Activated CD4-positive, alpha-beta T cell treated with anti-CD3 and anti-CD28 coated beads, Interleukin-10, Interleukin-2, amounts not matched to agents 100 ng/mL and 50 ng/mL, durations not matched to agents 16 hours and 8 hours (primary cell): ENCODE measurements around the gene TLCD3B.
"Not testable (repeated sequence)": the region's sequence is repeated elsewhere in the genome, so short reads cannot be mapped to it uniquely, and the experiment has no call there.

Source experiments
- DNase-seq: peaks from one replicate; pipeline ENCODE4 v3.0.0-alpha.2; 2020

The TLCD3B gene

GRCh38 chr16:30025156-30025555, 5.9 kb downstream of the TLCD3B start:
- DNase-seq = no peak

DNA sequence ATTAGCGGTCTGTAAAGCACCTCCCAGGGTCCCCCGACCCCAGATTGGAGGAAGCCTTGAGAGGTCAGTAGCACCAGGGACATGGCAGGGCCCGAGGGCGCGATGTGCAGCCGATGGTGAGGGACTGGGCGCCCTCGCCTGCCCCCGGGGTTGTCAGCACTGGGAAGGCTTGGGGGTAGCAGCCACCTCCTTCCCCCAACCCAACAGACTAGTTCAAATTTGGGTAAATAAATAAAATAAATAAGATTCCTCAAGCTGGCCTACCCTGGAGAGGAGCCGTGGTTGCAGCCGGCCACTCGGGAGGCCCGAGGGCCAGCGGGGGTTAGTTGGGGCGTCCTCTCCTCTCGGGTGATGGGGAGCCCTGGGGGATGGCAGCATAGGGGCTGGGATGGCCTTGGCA, 6.6 kb downstream of the TLCD3B start:
- DNase-seq = no peak

GRCh38 chr16:30023586-30023985, 7.5 kb downstream of the TLCD3B start:
- no peak for DNase-seq

GRCh38 chr16:30022887-30023286, 8.2 kb downstream of the TLCD3B start, which contains the start of gene C16orf92:
Gene C16orf92 (plus strand): TSS chr16:30023198. CDS start chr16:30023341, 143 bp downstream.
- DNase-seq = no peak

GRCh38 chr16:30018731-30019158, 12.3 kb downstream of the TLCD3B start:
- no peak for DNase-seq

DNA sequence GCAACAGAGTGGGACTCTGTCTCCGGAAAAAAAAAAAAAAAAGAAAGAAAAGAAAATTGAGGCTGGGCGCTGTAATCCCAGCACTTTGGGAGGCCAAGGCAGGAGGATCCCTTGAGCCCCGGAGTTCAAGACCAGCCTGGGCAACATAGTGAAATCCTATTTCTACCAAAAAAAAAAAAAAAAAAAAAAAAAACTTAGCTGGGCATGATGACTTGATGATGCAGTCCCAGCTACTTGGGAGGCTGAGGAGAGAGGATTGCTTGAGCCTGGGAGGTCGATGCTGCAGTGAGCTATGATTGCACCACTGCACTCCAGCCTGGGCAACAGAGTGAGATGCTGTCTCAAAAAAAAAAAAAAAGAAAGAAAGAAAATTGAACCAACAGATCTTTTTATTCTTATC, 13.1 kb downstream of the TLCD3B start:
- DNase-seq = not testable (repeated sequence)

- DNase-seq = no peak
Observed at GRCh38 chr16:30017277-30017656, 13.8 kb downstream of the TLCD3B start.

DNA sequence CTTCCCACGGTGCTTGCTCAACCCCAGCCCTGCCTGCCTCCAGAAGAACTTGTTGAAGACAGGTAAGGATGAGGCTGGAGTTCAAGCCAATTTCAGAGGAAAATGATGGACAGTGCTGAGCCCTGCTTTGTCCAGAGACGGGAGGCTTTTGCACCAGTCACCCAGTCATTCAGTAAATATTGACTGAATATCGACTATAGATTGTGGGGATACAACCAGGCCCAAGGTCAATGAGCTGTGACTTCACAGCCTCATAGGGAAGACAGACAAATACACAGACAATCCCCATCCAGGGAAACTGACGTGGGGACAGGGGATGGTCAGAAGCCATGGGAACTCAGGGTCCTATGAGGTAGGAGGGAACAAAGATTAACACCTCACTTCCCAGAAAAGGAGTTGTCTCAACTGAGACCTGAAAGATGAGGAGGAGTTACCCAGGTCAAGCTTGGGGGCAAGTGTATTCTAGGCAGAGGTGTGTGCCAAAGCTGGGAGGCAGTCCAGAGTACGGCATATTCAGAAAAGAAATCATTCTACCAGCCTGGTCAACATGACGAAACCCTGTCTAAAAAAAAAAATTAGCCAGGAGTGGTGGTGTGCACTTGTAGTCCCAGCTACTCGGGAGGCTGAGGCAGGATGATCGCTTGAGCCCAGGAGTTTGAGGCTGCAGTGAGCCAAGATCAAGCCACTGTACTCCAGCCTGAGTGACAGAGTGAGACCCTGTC, 14.4 kb downstream of the TLCD3B start:
- no peak for DNase-seq

- not testable (repeated sequence) for DNase-seq
Observed at GRCh38 chr16:30015450-30015849, 15.6 kb downstream of the TLCD3B start.

DNA sequence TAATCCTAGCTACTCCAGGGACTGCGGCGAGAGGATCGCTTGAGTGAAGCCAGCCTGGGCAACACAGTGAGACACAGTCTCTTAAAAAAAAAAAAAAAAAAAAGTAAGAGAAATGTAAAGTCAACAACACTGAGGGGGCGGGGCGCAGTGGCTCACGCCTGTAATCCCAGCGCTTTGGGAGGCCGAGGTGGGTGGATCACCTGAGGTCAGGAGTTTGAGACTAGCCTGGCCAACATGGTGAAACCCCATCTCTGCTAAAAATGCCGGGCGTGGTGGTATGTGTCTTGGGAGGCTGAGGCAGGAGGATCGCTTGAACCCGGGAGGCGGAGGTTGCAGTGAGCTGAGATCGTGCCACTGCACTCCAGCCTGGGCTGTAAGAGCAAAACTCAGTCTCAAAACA, 18.5 kb downstream of the TLCD3B start:
- DNase-seq = not testable (repeated sequence)

GRCh38 chr16:30011714-30012504, 19.2 kb downstream of the TLCD3B start:
- DNase-seq = no peak

DNA sequence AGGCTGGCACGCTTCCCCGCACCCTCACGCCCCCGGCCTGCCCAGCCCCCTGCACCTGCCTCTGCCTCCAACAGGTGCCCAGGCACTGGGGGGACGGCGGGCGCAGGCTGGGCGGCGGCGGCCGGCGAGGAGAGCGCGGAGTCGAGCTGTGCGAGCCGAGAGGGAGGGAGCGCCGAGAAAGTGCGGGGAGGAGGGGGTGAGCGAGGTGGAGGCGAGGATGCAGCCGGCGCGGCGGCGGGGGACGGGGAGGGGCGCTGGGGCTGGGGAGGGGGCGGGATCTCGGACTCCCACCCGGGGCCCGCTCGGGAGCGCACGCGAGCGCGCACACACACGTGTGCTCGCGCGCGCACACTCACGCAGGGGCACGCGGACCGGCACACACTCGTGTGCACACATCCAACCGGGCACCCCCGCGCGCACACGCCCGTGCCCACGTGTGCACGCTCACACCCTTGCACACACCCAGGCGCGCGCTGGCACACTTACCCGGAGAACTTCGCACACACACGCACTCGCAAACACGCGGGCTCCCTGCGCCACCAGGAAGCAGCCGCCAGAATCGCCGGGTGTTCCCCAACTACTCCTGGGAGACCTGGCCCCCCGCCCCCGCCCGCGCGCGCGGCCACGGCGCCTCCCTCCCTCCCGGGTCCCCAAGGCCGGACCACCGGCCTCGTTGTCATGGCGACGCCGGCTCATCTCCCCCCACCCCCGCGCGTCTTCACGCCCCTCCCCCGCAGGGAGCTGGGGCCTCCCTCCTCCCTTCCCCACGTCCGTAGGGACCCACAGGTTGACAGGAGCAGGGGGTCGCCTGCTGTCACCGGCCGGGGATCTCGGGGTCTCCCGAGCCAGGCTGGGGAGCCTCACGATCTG, 20.0 kb downstream of the TLCD3B start, which contains the start of gene DOC2A:
Gene DOC2A (minus strand): TSS at position 184 of the 870 bp plus-strand sequence. CDS start 805 bp downstream, outside the sequence.
- no peak for DNase-seq

- no peak for DNase-seq
Observed at GRCh38 chr16:30009990-30010843, 20.9 kb downstream of the TLCD3B start.

DNA sequence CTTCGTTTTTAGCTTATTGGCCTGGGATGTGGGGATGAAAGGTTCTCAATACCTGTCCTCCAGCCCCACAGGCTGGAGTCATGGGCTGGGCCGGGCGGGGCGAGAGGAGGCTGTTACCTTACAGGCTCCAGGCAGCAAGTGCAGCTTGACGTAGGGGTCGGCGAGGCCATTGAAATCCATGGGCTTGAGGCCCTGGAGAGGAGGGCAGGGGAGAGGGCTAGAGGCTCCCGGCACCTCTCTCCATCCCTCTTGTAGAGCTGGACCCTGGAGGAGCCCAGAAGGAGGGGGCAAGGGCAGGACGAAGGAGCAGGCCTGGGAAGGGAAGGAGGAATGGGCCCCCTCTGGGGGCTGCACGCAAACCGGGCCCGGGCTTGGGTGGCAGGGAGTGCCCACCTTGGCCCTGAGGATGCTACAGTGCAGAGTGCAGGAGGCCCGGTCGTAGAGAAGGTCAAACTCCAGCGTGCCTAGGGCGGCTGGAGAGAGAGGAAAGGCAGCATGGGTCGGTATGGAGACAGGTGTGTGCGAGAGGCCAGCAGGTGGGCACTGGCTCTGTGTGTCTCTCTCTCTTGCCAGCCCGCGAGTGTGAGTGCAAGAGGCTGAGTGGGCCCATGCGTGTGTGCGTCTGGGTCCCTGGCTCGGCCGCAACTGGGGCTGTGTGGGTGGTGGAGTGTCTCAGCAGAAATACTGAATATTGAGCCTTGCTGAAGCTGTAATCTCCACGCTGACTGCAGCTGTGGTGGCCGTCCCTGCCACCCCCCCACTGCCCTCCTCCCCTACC, 21.8 kb downstream of the TLCD3B start:
- DNase-seq = no peak

- DNase-seq = no peak
Observed at GRCh38 chr16:30007378-30007895, 23.6 kb downstream of the TLCD3B start.

- no peak for DNase-seq
Observed at GRCh38 chr16:30006659-30007377, 24.3 kb downstream of the TLCD3B start.

DNA sequence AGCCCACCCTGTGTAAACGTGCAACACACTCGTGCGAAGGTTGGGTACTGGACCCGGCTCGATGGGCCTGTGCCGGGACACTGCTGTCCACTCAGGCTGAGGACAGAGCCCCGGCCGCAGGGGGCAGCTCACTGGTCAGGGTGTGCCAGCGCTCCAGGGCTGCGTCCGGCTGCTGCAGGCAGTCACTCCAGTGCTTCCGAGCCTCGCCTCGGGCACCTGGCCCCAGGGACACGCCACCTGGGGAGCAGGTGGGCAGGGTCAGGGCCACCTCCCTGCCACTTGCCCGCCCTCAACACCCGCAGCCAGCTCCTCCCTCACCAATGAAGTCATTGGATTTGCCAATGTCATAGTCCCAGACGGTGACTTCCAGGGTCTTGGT, 25.0 kb downstream of the TLCD3B start:
- DNase-seq = no peak

- peak; percentile 38 for DNase-seq
Observed at GRCh38 chr16:30005341-30006094, 25.6 kb downstream of the TLCD3B start.

- DNase-seq = no peak
Observed at GRCh38 chr16:30004811-30005242, 26.2 kb downstream of the TLCD3B start.

DNA sequence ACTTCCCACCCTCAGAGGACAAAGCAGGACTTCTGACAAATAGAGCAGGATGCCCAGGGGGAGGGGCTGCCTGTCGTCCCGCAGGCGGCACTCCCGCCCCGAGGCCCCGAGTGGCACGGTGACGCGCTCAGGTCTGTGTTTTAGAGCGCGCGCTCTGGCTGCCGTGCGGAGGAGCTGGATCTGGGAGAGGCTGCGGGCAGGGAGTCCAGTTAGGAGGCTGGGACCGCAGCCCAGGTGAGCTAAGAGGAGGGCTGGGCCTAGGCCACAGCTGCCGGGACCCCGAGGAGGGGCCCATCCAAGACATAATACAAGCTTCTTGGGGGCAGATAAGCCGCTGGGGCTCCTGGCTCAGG, 26.7 kb downstream of the TLCD3B start:
- no peak for DNase-seq
